Measurements from ENCODE around the gene TOR1A.

The TOR1A gene

DNA sequence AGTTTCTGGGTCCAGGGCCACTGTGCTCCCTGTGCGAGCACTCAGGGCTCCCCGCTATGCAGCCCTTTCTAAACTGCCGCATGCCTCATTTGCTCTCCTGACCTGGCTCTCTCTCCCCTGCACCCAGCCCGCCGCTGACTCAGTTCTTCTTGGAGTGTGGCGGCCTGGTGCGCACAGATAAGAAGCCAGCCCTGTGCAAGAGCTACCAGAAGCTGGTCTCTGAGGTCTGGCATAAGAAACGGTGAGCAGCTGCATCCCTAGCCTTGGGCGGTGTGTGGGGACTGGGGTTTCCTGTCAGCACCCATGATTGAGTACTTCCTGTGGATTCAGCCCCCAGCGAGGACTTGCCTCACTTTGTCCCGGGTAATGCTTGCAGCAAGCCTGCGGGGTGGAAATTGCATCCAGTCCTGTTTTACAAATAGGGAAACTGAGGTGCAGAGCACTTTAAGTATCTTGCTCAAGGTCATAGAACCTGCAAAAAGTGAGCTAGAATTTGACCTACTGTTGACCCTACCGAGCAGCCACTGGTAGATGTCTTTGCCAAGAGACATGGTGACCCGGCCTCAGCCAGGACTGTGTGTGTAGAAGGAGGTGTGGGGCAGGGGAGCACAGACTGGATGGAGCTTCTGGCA, 39.2 kb upstream of the TOR1A start:
- no peak overlapping the region for H3K4me2 ChIP-seq (ENCODE audit: low read length)
- H3K27me3 ChIP-seq (ENCODE audit: control insufficient read depth, insufficient read depth, low read length): no peaks in the 10 kb centered on the region
- no peak overlapping the region for H3K4me3 ChIP-seq (ENCODE audit: low read length)
- H3K36me3 ChIP-seq (ENCODE audit: insufficient read depth, low read length): peaks cover 28% of the 10 kb centered on the region
- H3K9me3 ChIP-seq (replicated peaks; ENCODE audit: low read length): no peaks in the 10 kb centered on the region
- no peak overlapping the region for H3K9ac ChIP-seq (ENCODE audit: low read depth, low read length)
- H3K4me1 ChIP-seq (ENCODE audit: control insufficient read depth, insufficient read depth, low read length): no peaks in the 10 kb centered on the region

GRCh38 chr9:129861447-129861827, 37.5 kb upstream of the TOR1A start:
- H3K9ac ChIP-seq (ENCODE audit: low read depth, low read length): no peak overlapping the region
- no peaks in the 10 kb centered on the region for H3K4me1 ChIP-seq (ENCODE audit: control insufficient read depth, insufficient read depth, low read length)
- peaks cover 31% of the 10 kb centered on the region for H3K36me3 ChIP-seq (ENCODE audit: insufficient read depth, low read length)
- H3K9me3 ChIP-seq (replicated peaks; ENCODE audit: low read length): no peaks in the 10 kb centered on the region
- H3K27me3 ChIP-seq (ENCODE audit: control insufficient read depth, insufficient read depth, low read length): no peaks in the 10 kb centered on the region
- no peak overlapping the region for H3K4me2 ChIP-seq (ENCODE audit: low read length)
- H3K4me3 ChIP-seq (ENCODE audit: low read length): no peak overlapping the region

GRCh38 chr9:129860653-129861446, 36.9 kb upstream of the TOR1A start:
- no peak overlapping the region for H3K4me3 ChIP-seq (ENCODE audit: low read length)

GRCh38 chr9:129858167-129858962, 34.4 kb upstream of the TOR1A start:
- Histone ChIP-seq H3K36me3 (ENCODE audit: insufficient read depth, low read length) (peaks cover 39% of the 10 kb centered on the region), H3K4me1 (ENCODE audit: control insufficient read depth, insufficient read depth, low read length) (no peaks in the 10 kb centered on the region), H3K9ac (ENCODE audit: low read depth, low read length) (no peak overlapping the region), H3K27me3 (ENCODE audit: control insufficient read depth, insufficient read depth, low read length) (no peaks in the 10 kb centered on the region), H3K9me3 (replicated peaks; ENCODE audit: low read length) (no peaks in the 10 kb centered on the region), H3K4me2 (ENCODE audit: low read length) (no peak overlapping the region), H3K4me3 (ENCODE audit: low read length) (no peak overlapping the region)

More at GRCh38 chr9:129860653-129861446, 36.9 kb upstream of the TOR1A start:
- Histone ChIP-seq H3K4me2 (ENCODE audit: low read length) (no peak overlapping the region), H3K9ac (ENCODE audit: low read depth, low read length) (no peak overlapping the region), H3K27me3 (ENCODE audit: control insufficient read depth, insufficient read depth, low read length) (no peaks in the 10 kb centered on the region), H3K36me3 (ENCODE audit: insufficient read depth, low read length) (peaks cover 31% of the 10 kb centered on the region), H3K9me3 (replicated peaks; ENCODE audit: low read length) (no peaks in the 10 kb centered on the region), H3K4me1 (ENCODE audit: control insufficient read depth, insufficient read depth, low read length) (no peaks in the 10 kb centered on the region)

GRCh38 chr9:129857207-129857606, 33.3 kb upstream of the TOR1A start:
- H3K4me1 ChIP-seq (ENCODE audit: control insufficient read depth, insufficient read depth, low read length): no peaks in the 10 kb centered on the region
- H3K27me3 ChIP-seq (ENCODE audit: control insufficient read depth, insufficient read depth, low read length): no peaks in the 10 kb centered on the region
- H3K4me3 ChIP-seq (ENCODE audit: low read length): no peak overlapping the region
- no peaks in the 10 kb centered on the region for H3K9me3 ChIP-seq (replicated peaks; ENCODE audit: low read length)
- H3K4me2 ChIP-seq (ENCODE audit: low read length): no peak overlapping the region
- peaks cover 45% of the 10 kb centered on the region for H3K36me3 ChIP-seq (ENCODE audit: insufficient read depth, low read length)
- no peak overlapping the region for H3K9ac ChIP-seq (ENCODE audit: low read depth, low read length)

GRCh38 chr9:129854588-129855110, 30.7 kb upstream of the TOR1A start:
- no peak overlapping the region for H3K4me3 ChIP-seq (ENCODE audit: low read length)
- H3K27me3 ChIP-seq (ENCODE audit: control insufficient read depth, insufficient read depth, low read length): no peaks in the 10 kb centered on the region
- H3K4me2 ChIP-seq (ENCODE audit: low read length): no peak overlapping the region
- H3K36me3 ChIP-seq (ENCODE audit: insufficient read depth, low read length): peaks cover 32% of the 10 kb centered on the region
- no peak overlapping the region for H3K9ac ChIP-seq (ENCODE audit: low read depth, low read length)
- no peaks in the 10 kb centered on the region for H3K9me3 ChIP-seq (replicated peaks; ENCODE audit: low read length)
- no peaks in the 10 kb centered on the region for H3K4me1 ChIP-seq (ENCODE audit: control insufficient read depth, insufficient read depth, low read length)

DNA sequence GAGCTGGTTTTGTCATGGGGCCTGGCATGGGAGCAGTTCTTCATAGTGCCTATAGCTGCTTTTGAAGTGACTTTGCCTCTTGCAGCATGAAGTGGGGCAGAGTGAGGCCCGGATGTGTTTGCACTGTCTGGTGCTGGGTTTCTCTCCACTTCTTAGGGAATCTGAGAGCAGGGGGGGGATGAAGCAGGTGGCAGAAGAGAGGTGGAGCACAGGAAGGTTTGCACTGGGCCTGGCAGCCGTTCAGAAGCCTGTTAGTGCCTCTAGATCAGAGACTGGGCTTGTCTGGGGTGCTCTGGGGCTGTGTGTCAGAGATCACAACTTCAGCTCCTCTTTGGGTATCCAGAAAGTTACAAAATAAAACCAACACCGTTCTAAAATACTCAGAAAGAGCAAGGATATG, 29.7 kb upstream of the TOR1A start:
- H3K4me1 ChIP-seq (ENCODE audit: control insufficient read depth, insufficient read depth, low read length): no peaks in the 10 kb centered on the region
- H3K4me2 ChIP-seq (ENCODE audit: low read length): no peak overlapping the region
- H3K9me3 ChIP-seq (replicated peaks; ENCODE audit: low read length): no peaks in the 10 kb centered on the region
- H3K4me3 ChIP-seq (ENCODE audit: low read length): no peak overlapping the region
- peaks cover 30% of the 10 kb centered on the region for H3K36me3 ChIP-seq (ENCODE audit: insufficient read depth, low read length)
- H3K27me3 ChIP-seq (ENCODE audit: control insufficient read depth, insufficient read depth, low read length): no peaks in the 10 kb centered on the region
- H3K9ac ChIP-seq (ENCODE audit: low read depth, low read length): no peak overlapping the region

- no peaks in the 10 kb centered on the region for H3K9me3 ChIP-seq (replicated peaks; ENCODE audit: low read length)
- H3K27me3 ChIP-seq (ENCODE audit: control insufficient read depth, insufficient read depth, low read length): no peaks in the 10 kb centered on the region
- H3K4me3 ChIP-seq (ENCODE audit: low read length): no peak overlapping the region
- H3K36me3 ChIP-seq (ENCODE audit: insufficient read depth, low read length): peaks cover 24% of the 10 kb centered on the region
- H3K9ac ChIP-seq (ENCODE audit: low read depth, low read length): no peak overlapping the region
- H3K4me2 ChIP-seq (ENCODE audit: low read length): no peak overlapping the region
- H3K4me1 ChIP-seq (ENCODE audit: control insufficient read depth, insufficient read depth, low read length): no peaks in the 10 kb centered on the region
Observed at GRCh38 chr9:129852579-129852978, 28.6 kb upstream of the TOR1A start.

- H3K36me3 ChIP-seq (ENCODE audit: insufficient read depth, low read length): peaks cover 24% of the 10 kb centered on the region
- H3K4me1 ChIP-seq (ENCODE audit: control insufficient read depth, insufficient read depth, low read length): no peaks in the 10 kb centered on the region
- H3K9ac ChIP-seq (ENCODE audit: low read depth, low read length): no peak overlapping the region
- no peaks in the 10 kb centered on the region for H3K27me3 ChIP-seq (ENCODE audit: control insufficient read depth, insufficient read depth, low read length)
- H3K4me2 ChIP-seq (ENCODE audit: low read length): no peak overlapping the region
- H3K4me3 ChIP-seq (ENCODE audit: low read length): no peak overlapping the region
- no peaks in the 10 kb centered on the region for H3K9me3 ChIP-seq (replicated peaks; ENCODE audit: low read length)
Observed at GRCh38 chr9:129851821-129852220, 27.9 kb upstream of the TOR1A start.

DNA sequence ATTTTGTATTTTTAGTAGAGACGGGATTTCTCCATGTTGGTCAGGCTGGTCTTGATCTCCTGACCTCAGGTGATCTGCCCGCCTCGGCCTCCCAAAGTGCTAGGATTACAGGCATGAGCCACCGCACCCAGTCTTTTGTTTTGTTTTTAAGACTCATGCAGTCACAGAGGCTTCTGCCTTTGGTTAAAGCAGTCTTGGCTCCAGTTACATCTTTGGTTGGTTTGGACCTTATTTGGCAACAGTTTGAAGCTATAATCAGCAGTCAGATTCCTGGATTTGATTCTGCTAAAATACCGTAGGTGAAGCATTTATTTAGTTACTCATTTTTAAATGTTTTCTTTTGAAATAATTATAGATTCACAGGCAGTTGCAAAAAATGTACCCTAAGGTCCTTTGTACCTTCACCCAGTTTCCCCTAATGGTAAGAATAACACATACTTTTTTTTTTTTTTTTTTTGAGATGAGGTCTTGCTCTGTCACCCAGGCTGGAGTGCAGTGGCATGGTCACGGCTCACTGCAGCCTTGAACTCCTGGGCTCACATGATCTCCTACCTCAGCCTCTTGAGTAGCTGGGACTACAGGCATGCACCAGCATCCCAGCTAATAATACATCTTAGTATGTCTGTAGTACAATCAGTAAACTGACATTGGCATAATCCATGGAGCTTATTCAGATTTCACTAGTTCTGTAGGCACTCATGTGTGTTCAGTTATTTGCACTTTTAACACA, 27.1 kb upstream of the TOR1A start:
- no peaks in the 10 kb centered on the region for H3K4me1 ChIP-seq (ENCODE audit: control insufficient read depth, insufficient read depth, low read length)
- H3K4me3 ChIP-seq (ENCODE audit: low read length): no peak overlapping the region
- H3K9me3 ChIP-seq (replicated peaks; ENCODE audit: low read length): no peaks in the 10 kb centered on the region
- H3K4me2 ChIP-seq (ENCODE audit: low read length): no peak overlapping the region
- no peak overlapping the region for H3K9ac ChIP-seq (ENCODE audit: low read depth, low read length)
- H3K27me3 ChIP-seq (ENCODE audit: control insufficient read depth, insufficient read depth, low read length): no peaks in the 10 kb centered on the region
- peaks cover 24% of the 10 kb centered on the region for H3K36me3 ChIP-seq (ENCODE audit: insufficient read depth, low read length)

GRCh38 chr9:129849901-129850300, 26.0 kb upstream of the TOR1A start:
- Histone ChIP-seq H3K36me3 (ENCODE audit: insufficient read depth, low read length) (peaks cover 20% of the 10 kb centered on the region), H3K4me2 (ENCODE audit: low read length) (no peak overlapping the region), H3K27me3 (ENCODE audit: control insufficient read depth, insufficient read depth, low read length) (no peaks in the 10 kb centered on the region), H3K9ac (ENCODE audit: low read depth, low read length) (no peak overlapping the region), H3K4me1 (ENCODE audit: control insufficient read depth, insufficient read depth, low read length) (no peaks in the 10 kb centered on the region), H3K9me3 (replicated peaks; ENCODE audit: low read length) (no peaks in the 10 kb centered on the region), H3K4me3 (ENCODE audit: low read length) (no peak overlapping the region)

Measured in skeletal muscle satellite cell (primary cell).